PFSK-1 (cell line): Measurements from ENCODE around the gene MPPED1.

ENCODE experiments used
- POLR2AphosphoS5 ChIP-seq: IDR thresholded peaks from 2 replicates; pipeline ENCODE4 v1.6.1; 2012; ENCODE audit warnings: low read depth, mild to moderate bottlenecking, control low read depth, low read length, moderate library complexity
- TF ChIP-seq, protein P1 (sequence below), 2 experiments: IDR thresholded peaks; 2 replicates each; pipeline versions ENCODE4 v1.6.1 to v1.8.0; 2011 to 2012; ENCODE audit warnings: low read depth in 2 of 2, low read length in 2 of 2, control low read depth in 1 of 2, inconsistent platforms in 1 of 2, mild to moderate bottlenecking in 1 of 2, moderate library complexity in 1 of 2; ENCODE audit not compliant: insufficient read depth in 1 of 2

- TF ChIP-seq, protein P1, sequence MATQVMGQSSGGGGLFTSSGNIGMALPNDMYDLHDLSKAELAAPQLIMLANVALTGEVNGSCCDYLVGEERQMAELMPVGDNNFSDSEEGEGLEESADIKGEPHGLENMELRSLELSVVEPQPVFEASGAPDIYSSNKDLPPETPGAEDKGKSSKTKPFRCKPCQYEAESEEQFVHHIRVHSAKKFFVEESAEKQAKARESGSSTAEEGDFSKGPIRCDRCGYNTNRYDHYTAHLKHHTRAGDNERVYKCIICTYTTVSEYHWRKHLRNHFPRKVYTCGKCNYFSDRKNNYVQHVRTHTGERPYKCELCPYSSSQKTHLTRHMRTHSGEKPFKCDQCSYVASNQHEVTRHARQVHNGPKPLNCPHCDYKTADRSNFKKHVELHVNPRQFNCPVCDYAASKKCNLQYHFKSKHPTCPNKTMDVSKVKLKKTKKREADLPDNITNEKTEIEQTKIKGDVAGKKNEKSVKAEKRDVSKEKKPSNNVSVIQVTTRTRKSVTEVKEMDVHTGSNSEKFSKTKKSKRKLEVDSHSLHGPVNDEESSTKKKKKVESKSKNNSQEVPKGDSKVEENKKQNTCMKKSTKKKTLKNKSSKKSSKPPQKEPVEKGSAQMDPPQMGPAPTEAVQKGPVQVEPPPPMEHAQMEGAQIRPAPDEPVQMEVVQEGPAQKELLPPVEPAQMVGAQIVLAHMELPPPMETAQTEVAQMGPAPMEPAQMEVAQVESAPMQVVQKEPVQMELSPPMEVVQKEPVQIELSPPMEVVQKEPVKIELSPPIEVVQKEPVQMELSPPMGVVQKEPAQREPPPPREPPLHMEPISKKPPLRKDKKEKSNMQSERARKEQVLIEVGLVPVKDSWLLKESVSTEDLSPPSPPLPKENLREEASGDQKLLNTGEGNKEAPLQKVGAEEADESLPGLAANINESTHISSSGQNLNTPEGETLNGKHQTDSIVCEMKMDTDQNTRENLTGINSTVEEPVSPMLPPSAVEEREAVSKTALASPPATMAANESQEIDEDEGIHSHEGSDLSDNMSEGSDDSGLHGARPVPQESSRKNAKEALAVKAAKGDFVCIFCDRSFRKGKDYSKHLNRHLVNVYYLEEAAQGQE (IDR thresholded peaks at IDR 0.05; ENCODE audit: insufficient read depth in 1 of 2, low read depth in 2 of 2, low read length in 2 of 2): no peak
- TF ChIP-seq POLR2AphosphoS5: no peak
Observed at GRCh38 chr22:43479962-43480361, 68.1 kb downstream of the MPPED1 start.
